GM18511 (cell line): ENCODE data around the gene EVA1A.

Source experiments
- ATAC-seq: cut with Tn5 transposase; IDR thresholded peaks from one replicate; pipeline ENCODE4 v1.9.1; 2021; ENCODE audit warnings: mild to moderate bottlenecking, moderate library complexity; ENCODE audit not compliant: unreplicated experiment

EVA1A gene

GRCh38 chr2:75458201-75458600 lies 102.5 kb downstream of the EVA1A start:
- no peak for ATAC-seq

- no peak for ATAC-seq
Observed at GRCh38 chr2:75456825-75457224, 103.9 kb downstream of the EVA1A start.

GRCh38 chr2:75456111-75456510 lies 104.6 kb downstream of the EVA1A start:
- no peak for ATAC-seq

DNA sequence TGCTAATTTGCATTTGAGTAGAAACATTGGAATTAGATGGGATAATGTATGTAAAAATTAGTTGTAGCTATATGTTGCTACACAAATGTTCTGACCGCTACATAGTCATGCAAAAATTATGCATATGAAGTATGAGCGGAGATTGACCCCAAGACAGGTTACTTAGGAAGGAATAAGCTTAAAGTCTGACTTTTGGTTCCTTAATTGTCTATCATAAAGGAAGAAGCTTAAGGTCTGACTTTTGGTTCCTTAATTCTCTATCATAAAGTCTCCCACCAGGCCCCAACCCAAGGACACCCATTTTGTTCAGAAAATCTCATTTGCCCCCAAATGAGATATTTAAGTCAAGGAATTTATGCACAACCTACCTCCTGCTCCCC lies 106.5 kb downstream of the EVA1A start:
- ATAC-seq, result no peak

GRCh38 chr2:75453384-75454240 lies 107.1 kb downstream of the EVA1A start:
- ATAC-seq, result no peak

GRCh38 chr2:75450068-75450467 lies 110.7 kb downstream of the EVA1A start:
- ATAC-seq, result no peak

GRCh38 chr2:75447176-75447575 lies 113.6 kb downstream of the EVA1A start:
- ATAC-seq, result no peak
